Kidney tubule cell (primary cell): Measurements from ENCODE around the gene KMT2C.
A peak's percentile ranks its signal among the peaks of the same experiment; 100 is the strongest.

Experiments
- DNase-seq: peaks from one replicate; pipeline ENCODE4 v3.0.0-alpha.2; 2018; ENCODE audit warnings: low spot score

Gene KMT2C

DNA sequence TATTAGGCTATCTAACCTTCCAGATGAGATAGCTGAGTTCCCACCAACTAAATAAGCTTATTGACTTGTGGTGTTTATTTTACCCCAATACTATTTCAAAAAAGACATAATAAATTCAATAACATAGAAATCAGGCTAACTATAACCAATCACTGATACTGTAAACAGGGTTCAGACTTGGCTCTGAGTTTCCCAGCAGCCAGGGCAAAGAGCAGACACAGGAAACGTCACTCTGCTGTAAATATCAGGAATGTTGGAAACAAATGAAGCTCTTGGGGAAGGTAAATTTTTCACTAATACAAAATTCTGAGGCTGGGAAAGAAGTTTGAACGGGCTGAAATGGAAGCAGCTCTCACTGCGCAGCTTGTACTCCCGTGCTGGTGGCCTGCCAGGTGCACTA lies 295.7 kb downstream of the KMT2C start:
- no peak for DNase-seq

DNA sequence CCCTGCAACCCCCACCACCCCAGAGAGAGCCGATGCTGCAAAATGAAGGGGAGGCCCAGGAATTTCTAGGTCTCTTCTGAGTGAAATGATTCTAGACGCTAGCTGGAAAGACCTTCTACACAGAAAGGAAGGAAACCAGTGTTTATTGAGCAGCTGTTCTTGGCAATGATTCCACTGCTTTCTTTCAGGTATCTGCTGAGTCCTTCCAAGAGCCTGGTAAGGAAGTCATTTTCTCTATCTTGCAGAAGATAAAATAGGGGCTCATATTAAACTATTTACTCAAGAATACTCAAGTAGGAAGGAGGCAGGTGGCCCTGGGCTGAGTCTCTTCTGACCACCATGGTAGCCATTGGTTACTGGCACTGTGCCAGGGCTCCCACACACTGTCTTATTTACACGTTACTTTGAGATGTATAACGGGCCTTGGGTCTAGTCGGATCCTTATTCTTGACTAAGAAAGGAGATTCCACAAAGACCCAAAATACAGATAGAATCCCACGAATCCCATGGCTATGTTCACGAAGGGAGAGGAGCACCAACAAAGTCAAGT lies 298.3 kb downstream of the KMT2C start:
- no peak for DNase-seq

DNA sequence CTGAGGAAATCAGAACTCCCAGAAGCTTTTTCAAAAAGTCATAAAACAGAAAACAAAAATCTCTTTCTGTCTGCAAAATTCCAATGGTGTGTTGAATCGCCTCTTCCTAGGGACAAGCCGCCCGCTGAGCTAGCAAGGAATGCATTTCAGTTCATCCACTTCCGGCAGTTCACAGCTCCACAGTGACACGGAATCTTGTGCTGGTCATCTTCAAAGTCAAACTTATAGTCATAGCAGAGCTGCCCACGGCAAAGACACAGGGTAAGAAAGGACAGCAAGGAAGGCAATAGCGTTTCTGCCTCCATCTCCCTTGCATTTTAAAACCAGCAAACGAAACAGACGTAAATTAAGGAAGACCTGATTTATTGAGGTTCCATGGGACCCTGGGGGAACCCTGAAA lies 299.1 kb downstream of the KMT2C start:
- no peak for DNase-seq

DNA sequence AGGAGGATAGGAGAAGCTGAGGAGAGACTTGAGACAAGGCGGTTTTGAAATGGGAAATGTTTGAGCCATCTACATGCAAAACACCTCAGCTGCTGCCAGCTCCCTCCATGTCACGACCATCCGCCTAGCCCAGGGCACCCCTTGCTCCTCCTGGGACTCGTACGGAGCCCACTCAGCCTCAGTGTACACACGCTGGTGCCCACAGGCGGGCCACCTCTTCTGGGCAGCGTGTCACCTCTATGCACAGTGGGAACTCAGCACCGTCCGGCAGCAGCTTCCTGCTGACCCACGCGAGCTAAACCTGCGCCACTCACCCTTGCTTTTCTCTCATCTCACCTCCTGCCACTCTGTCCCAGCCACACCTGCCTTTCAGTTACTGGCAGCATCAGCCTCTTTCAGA lies 302.0 kb downstream of the KMT2C start:
- DNase-seq = no peak

DNA sequence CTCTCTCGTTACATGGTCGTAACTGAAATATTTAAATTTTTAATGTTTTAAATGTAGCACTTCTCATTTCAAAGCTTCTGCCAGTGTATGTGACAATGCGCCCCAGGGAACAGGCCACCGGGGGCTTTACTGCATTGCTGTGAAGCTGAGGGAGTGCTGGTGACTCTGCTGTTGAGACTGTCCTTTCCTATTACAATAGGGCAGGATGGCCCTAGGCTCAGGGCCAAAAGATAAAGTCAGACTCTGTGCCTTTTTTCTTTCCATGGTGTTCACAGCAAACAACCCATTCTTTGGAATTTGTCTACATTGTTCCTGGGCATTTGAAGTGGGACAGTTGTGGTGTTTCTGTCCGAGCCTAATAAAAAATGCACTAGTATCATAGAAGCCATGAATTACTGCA lies 303.0 kb downstream of the KMT2C start:
- DNase-seq = no peak

DNA sequence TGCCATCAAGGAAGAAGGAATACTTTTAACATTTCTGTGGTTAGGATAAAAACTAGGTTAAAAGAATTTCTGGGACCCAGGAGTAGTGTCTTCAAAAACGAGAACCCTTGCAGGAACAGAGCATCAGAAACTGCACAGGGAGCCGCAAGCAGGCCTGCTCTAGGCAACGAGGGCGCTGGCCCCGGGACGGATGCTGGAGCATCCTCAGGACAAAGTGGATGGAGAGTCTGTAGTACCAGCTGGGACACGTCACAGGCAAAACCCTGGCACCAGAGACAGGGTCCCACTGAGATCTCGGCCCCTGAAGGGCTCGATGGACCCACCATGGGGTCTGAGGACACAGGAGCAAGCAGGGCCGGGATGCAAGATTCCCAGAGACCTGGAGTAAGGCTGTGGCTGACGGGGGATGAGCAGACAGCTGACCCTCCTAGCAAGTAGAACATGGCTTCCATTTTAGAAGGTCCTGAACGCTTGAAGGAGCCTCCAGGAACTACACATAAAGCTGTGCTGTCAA lies 303.8 kb downstream of the KMT2C start:
- DNase-seq = no peak

DNA sequence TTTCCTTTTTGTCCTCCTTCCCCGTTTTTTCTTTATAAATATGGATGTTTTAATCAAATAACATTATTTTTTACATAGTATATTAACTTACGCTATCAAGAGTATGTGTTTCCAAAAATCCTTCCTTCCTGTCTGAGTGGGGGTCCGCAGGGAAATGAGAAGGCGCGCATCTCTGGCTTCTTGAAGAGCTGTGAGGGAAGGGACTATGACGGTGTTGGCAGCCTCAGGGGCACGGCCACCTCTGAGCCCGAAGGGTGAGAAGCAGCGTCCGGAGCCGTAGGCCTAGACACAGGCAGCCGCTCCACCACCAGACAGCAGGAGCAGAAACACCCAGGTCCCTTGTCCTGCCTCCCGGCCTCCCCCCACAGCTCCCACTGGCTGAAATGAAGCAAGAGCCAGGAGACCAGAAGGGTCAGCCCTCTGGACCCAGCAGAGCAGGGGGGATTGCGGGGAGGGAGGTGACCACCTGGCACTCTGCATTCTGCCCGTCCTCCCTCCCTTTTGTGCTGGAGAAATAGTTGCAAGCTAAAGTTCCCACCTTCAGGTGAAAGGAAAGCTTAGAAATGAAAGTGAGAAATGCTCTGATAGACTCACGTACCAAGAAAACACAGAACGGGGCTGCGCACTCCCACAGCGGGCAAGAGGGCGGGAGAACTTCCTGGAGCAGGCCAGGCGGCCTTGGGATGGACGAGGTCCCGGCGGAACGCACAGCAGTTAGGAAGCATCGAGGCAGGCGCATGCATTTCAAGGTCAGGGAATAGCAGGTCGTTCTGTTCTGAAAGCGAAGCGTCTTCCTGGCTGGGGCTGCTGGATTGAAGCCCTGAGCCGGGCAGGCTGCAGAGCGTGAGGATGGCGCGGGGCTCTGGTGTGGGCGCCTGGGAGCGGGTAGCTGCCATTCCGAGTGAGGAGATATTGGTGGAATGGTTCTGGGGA lies 304.9 kb downstream of the KMT2C start:
- DNase-seq = no peak

DNA sequence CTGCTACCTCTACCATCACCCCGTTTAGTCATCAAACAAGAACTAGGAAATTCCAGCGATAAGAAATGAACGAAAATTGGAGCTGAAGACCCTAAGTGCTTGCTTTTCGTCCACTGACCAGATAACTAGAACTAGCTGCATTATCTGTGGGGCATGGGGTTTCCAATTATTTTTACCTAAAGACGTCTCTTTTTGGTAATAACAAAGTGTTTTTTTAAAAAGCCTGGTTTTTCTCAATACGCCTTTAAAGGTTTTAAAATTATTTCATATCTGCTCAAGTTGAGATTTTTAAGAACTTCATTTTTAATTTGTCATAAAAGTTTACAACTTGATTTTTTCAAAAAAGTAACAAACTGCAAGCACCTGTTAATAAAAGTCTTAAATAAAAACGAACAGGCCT lies 306.1 kb downstream of the KMT2C start:
- no peak for DNase-seq

DNA sequence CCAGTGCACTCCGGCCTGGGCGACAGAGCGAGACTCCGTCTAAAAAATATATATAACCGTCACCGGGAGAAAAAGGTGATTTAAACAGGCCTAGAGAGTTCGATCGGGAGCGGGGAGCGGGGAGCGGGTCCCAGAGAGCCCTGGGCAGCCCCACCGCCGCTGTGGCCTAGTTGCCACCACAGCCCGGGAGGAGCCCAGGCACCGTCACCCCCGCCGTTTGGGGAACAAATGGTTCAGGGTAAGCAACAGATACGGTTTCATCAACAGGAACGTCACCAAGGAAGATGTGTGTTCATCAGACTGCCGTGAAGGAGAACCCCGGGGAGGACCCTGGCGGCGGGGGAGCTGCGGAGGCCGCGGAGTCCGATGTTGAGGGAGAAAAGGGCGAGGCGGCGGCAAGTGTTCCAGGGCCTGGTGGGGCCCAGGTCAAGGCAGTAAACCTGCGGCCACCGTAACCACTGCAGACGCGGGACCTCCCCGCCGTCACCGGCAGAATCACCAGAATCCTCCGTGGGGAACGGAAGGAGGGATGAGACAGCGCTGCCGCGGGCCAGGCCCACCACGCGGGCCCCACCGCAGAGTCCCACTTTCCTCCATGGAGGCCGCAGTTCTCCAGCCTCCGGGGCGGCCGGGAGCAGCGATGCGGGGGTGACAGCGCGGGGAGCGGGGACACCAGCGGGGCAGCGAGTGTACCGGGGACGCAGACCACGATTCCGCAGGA lies 306.9 kb downstream of the KMT2C start:
- DNase-seq = no peak

DNA sequence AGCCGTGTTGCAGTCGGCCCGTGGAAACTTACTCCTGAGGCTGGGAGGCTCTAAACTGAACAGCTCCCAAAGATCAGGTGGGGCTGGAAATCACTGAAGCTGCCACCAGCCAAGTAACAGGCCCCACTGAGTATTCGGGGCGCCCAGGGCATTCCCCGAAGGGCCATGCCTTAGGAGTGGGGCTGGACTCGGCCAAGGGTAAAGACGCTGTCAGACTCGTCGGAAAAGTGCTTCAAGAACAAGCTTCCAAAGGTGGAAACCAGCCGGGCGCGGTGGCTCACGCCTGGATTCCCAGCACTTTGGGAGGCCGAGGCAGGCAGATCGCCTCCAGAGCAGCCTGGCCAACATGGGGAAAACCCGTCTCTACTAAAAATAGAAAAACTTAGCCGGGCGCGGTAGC lies 307.6 kb downstream of the KMT2C start:
- DNase-seq = no peak

DNA sequence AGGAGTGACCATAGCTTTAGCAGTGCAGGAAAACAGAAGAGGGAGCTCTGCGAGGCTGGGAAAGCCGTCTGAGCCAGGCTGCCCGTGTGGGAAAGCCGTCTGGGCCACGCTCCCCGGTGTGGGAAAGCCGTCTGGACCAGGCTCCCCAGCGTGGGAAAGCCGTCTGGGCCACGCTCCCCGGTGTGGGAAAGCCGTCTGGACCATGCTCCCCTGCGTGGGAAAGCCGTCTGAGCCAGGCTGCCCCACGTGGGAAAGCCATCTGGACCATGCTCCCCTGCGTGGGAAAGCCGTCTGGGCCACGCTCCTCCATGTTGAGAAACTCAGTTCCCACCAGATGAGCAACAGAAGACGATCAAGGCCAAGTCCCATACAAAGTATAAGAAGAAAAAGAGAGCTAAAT lies 308.6 kb downstream of the KMT2C start:
- DNase-seq = no peak

DNA sequence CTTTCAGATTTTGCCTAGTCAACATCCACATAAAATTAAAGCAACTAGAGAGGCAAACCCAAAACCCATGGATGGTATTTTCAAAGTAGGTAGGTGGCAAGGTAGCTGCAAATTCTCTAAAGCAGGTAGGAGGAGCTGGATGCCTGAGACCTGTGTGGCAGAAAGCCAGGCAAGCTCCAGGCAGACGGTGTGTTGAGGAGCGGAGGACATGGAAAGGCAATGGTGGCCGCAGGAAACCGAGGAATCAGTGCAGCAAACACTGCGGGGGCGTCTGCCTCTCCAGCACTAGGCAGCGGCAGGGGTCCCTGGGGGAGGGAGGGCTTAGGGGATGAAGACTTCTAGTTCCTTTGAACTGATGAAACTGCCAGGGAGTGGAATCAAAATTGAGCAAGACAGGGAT lies 309.1 kb downstream of the KMT2C start:
- DNase-seq = no peak

DNA sequence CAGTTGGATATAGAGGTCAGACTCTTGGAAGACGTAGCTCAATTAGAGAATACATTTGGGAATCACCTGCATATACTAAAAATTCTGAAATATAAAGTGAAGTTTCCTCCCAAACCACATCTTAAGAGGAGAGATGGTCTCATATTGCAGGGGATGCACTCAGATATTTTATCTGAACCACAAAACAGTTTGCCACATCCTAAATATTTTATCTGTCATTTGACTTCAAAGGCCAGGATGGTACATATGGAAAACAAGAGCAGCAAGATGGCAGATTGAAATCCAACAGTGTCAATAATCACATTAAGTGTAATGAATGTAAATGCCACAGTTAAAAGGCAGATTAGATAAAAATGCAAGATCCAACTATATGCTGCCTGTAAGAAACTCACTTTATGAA lies 313.3 kb downstream of the KMT2C start:
- DNase-seq = no peak

DNA sequence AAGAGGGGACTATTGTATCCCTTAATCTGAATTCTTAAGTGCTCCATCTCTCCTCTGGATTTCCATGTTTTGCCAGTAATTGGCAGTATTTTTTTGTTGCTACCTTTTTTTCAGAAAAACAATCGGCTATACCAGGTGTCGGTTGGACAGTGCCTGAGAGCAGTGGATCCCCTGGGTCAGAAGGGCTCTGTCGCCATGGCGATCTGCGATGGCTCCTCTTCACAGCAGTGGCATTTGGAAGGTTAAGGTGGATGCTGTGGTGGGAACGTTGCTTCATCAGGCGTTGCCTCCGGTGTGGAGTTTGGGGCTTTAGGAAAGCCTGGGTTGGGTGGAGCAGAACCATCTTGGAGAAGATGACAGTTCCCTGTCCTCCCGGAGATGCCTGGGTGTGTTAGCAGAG lies 314.4 kb downstream of the KMT2C start:
- no peak for DNase-seq

DNA sequence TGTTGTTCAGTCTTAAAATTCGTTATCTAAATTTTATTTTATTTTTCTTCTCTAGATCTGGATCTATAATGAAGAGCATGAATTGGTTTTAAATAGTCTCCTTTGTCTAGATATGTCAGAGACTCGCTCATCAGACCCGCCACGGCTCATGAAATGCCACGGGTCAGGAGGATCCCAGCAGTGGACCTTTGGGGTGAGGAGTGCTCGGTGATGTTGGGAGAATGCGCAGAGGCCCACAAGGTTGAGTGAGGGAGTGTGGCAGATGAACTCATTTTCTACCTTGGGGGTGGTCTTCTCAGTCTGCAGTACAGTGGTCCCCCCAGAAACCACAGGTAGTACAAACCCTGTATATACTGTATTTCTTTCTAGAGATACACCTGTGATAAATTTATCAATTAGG lies 315.0 kb downstream of the KMT2C start:
- no peak for DNase-seq

DNA sequence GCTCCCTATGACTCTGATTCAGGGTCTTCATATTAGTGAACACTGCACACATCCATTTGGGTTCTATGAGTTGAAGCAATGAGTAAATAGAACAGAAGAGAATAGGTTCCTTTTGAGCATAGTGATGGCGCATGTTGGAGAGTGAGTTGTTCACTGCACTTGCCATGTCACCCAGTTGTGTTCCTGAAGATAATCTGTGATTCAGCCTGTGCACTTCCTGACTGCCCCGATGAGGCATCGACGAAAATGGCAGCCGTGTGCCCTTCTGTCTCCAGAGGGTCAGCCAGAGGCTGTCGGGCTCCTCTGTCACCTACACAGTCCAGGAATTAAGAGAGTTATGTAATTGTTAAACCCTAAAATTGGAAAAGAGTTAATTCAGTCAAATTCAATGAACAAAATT lies 315.6 kb downstream of the KMT2C start:
- no peak for DNase-seq

DNA sequence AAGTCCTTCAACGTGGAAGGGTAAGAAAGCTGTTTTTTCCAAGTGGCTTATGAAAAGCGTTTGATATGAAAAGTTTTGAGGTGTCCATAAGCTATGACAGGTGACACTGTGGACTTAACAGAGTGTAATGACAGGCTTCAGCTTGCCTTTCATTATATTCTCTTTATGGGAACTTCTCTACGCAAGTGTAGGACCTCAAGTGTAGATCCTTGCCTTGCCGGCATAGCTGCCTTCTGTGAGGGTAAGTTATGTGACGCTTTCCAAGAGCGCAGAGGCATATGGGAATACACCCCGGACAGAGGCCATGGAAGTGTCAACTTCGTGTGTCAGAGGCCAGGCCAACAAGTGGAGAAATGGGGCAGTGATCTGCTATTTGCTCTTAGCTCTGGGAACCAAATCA lies 318.4 kb downstream of the KMT2C start:
- DNase-seq = no peak

DNA sequence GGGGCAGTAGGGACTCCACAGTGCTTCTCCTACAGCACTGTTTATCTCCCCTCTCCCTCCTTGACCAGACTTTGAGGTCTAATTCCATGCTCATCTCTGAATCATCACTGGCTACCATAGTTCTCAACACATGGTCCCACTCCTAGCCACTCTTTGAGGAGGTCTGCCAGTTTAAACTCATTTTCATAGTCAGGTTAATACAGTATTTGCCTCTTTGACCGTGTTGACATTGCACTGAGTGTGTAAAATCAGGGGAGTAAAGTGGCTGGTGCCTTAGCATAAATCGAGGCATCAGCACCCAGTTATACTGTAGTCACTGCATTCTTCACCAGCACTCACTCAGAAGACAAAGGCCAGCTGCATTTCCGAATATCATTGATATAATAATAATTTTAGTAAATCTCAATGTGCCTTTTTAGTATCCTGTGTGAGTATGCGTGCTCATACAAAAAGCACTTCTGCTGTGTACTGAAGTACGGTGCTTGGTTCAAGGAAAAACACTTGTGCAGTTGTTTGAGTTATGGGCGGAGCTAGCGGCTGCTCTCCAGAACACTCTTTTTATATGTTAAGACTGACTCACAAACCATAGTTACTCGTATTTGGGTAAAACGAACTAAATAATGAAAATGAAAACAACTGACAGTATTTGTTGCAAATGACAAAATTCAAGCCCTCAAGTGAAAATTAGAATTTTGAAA lies 320.6 kb downstream of the KMT2C start:
- no peak for DNase-seq

DNA sequence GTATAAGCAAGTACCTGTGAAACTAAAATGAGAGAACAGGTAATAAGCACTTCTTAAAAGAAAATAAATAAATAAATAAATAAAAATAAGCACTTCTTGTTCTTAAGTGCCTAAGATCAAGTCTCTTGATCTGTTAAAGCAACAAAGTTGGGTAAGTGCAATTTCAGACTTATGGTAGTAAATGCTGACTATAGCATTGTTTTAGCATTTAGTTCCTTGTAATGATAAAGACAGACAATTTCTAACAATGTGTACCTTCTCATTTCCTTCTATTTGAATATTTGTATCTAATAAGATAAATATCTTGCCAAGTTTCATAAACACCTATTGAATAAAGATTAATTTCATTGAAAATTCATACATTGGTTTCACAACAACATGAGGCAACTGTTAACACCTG lies 323.0 kb downstream of the KMT2C start:
- no peak for DNase-seq

DNA sequence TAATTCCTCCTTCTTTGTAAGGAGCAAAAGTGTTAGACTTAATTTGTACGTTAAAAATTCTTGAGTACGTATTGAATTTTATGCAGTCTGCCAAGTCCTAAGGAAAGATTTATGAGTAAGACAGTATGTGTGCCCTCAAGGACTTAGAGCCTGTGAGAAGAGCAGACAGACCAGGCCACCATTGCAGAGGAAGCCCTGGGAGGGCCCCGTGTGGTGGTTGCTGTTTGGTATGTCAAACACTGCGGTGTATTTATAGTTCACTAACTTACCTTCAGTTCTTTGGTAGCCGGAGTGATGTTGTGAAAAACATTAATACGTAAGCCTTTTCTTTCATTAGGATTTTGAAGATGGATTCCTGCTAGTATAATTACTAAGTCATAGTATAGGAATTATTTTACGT lies 327.4 kb downstream of the KMT2C start:
- peak; percentile 10 for DNase-seq

DNA sequence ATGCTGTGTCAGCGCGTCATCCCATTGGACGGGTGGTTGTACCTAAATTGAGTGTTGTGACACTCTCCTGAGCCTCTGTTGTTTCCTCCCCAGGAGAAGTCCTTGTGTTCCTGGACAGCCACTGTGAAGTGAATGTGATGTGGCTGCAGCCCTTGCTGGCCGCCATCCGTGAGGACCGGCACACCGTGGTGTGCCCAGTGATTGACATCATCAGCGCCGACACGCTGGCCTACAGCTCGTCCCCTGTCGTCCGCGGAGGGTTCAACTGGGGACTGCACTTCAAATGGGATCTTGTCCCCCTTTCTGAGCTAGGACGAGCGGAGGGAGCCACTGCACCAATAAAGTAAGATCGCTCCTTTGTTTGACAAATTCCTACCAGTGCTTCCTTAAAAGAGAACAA lies 327.9 kb downstream of the KMT2C start:
- no peak for DNase-seq

DNA sequence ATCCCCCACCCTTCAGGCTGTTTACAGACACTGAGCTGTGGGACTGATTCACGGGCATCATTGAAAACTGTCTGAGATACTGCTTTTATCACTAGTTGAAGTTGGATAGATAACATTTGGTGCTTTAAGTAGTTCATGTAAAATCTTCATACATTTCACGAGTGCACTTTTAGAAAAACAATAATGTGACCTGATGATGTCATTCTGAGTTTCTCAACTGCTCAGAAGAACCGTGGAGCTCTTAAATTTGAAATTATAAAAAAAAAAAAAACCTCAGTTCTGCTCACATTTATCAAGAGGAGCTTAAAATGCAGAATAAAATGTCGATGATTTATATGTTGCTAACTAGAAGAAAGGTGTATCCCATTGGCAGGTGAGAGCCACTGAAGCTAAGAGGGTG lies 328.8 kb downstream of the KMT2C start:
- DNase-seq = no peak
